Left ventricle myocardium inferior (tissue), 1 donor: ENCODE data around the gene CCNA2. TPM values are rescaled to one million over a fixed set of nuclear protein-coding genes. Genes with fewer than 3 reads are reported as not detected.

Experiments
- DNase-seq: peaks from one replicate; pipeline ENCODE4 v3.0.0-alpha.2; 2020
- H3K27ac ChIP-seq: fragments of 200-600 bp; replicated peaks from 2 replicates; pipeline ENCODE4 v1.8.0; 2021
- H3K27me3 ChIP-seq: fragments of 200-600 bp; 2 replicates; pipeline ENCODE4 v1.8.0; 2021; ENCODE audit warnings: low read depth
- H3K36me3 ChIP-seq: fragments of 200-600 bp; 2 replicates; pipeline ENCODE4 v1.8.0; 2021
- H3K4me1 ChIP-seq: fragments of 200-600 bp; 2 replicates; pipeline ENCODE4 v1.8.0; 2021
- H3K4me3 ChIP-seq: fragments of 200-600 bp; 2 replicates; pipeline ENCODE4 v1.8.0; 2021; ENCODE audit warnings: mild to moderate bottlenecking, moderate library complexity
- H3K9me3 ChIP-seq: fragments of 200-600 bp; replicated peaks from 2 replicates; pipeline ENCODE4 v1.8.0; 2021
- intact Hi-C: fragments of 100-400 bp; cut with micrococcal nuclease; formaldehyde crosslinking; loops from one replicate; pipeline ENCODE4 v1.11.0; 2022
- total RNA-seq: library from RNA; stranded (reverse); fragmentation: NEBNext Ultra II Directional; extraction: Animal tissue kit (Norgen Biotek cat#: 25700); gene quantifications from one replicate; pipeline ENCODE4 v1.2.1, GENCODE V29; 2021
- TF ChIP-seq, protein P1 (sequence below): fragments of 200-600 bp; IDR thresholded peaks from 2 replicates; pipeline ENCODE4 v1.8.0; 2021; ENCODE audit warnings: antibody characterized with exemption, mild to moderate bottlenecking, borderline replicate concordance
- donor health status: DM: no; HTN: yes; CAD: no; lungs with severe emphysema.

The CCNA2 gene
- total RNA-seq, 1 donor from 2014 or later, result 0.52 TPM

DNA sequence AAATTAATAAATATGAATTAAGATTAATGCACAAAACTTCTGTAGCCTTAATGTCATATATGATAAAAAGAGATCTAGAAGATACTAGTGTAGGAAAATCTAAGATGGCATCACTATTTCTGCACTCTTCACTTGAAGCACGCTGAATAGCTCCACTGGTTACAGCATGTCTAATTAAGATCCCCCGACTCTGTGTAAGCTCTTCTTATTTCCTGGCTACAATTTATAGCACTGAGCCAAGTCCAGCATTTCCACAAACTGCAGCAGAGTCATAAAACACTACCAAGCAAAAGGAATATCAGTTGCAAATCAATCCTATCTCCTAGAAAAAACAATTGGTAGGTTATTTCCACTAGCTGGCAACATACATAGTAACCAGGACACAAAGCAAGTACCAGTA lies 1.3 kb upstream of the CCNA2 start:
- no peak for DNase-seq
- H3K4me3 ChIP-seq, result no peak overlapping the region
- no peaks in the 10 kb centered on the region for H3K9me3 ChIP-seq
- intact Hi-C loops, result no loop called here
- TF ChIP-seq, protein P1, sequence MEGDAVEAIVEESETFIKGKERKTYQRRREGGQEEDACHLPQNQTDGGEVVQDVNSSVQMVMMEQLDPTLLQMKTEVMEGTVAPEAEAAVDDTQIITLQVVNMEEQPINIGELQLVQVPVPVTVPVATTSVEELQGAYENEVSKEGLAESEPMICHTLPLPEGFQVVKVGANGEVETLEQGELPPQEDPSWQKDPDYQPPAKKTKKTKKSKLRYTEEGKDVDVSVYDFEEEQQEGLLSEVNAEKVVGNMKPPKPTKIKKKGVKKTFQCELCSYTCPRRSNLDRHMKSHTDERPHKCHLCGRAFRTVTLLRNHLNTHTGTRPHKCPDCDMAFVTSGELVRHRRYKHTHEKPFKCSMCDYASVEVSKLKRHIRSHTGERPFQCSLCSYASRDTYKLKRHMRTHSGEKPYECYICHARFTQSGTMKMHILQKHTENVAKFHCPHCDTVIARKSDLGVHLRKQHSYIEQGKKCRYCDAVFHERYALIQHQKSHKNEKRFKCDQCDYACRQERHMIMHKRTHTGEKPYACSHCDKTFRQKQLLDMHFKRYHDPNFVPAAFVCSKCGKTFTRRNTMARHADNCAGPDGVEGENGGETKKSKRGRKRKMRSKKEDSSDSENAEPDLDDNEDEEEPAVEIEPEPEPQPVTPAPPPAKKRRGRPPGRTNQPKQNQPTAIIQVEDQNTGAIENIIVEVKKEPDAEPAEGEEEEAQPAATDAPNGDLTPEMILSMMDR, result no peak
- H3K27me3 ChIP-seq, result no peaks in the 10 kb centered on the region
- peaks cover 19% of the 10 kb centered on the region for H3K36me3 ChIP-seq
- H3K4me1 ChIP-seq, result peaks cover 13% of the 10 kb centered on the region
- H3K27ac ChIP-seq, result no peak overlapping the region

DNA sequence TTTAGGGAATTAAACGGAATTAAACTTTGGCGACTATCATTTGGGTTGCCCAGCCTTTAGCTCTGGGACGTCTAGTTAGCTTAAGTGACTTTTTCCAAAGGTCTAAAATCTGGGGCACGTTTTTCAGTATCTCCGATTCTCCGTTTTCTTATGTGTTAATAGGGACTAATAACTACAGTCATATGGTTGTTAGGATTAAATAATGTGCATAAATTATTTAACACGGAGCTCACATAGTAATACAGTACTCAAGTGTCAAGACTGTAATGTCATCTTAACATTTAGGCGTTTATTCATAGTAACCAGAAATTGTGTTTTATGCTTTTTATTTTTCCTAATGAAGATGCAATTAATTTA lies 466 bp upstream of the CCNA2 start:
- intact Hi-C loops, result no loop called here
- no peak for DNase-seq
- no peaks in the 10 kb centered on the region for H3K27me3 ChIP-seq
- peak overlapping the region; percentile 75 for H3K4me3 ChIP-seq
- H3K9me3 ChIP-seq, result no peaks in the 10 kb centered on the region
- H3K27ac ChIP-seq, result peak overlapping the region; percentile 79
- TF ChIP-seq, protein P1, result no peak
- H3K4me1 ChIP-seq, result peaks cover 13% of the 10 kb centered on the region
- peaks cover 11% of the 10 kb centered on the region for H3K36me3 ChIP-seq

DNA sequence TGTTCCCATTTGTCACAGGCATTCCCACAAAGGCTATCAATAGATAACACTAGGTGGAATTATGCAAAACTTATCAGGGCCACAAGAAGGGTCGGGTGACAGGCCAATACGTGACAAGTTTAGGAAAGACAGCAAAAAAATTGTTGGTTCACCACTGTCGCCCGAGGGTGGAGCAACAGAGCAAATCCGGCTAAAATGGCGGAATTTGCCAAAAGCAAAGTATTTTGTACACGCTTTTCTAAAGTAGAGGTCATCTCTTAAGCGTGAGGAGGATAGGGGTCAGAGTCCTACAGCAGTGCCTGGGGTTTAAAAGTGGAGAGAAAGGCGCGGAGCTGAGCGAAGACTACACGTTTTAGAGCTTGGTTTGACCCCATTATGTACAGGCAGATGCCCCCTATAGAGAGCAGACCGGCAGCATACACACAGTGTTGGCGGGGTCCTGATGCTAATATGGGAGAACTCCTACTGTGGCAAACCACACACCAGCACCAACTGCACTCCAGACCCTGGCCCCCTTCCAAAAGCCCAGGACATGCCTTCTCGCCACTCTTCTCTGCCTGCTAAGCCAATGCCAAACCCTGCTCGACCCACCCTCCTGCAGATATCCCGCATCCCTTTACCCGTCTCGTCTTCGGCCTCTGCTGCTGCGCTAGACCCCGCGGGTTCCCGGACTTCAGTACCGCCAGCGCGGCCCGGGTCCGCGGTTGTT lies 733 bp downstream of the CCNA2 start:
- intact Hi-C loops, result no loop called here
- DNase-seq, result no peak
- H3K27me3 ChIP-seq, result no peaks in the 10 kb centered on the region
- TF ChIP-seq, protein P1, result no peak
- peaks cover 13% of the 10 kb centered on the region for H3K4me1 ChIP-seq
- H3K4me3 ChIP-seq, result peak overlapping the region; percentile 75
- H3K9me3 ChIP-seq, result no peaks in the 10 kb centered on the region
- no peak overlapping the region for H3K27ac ChIP-seq
- H3K36me3 ChIP-seq, result peaks cover 6% of the 10 kb centered on the region

DNA sequence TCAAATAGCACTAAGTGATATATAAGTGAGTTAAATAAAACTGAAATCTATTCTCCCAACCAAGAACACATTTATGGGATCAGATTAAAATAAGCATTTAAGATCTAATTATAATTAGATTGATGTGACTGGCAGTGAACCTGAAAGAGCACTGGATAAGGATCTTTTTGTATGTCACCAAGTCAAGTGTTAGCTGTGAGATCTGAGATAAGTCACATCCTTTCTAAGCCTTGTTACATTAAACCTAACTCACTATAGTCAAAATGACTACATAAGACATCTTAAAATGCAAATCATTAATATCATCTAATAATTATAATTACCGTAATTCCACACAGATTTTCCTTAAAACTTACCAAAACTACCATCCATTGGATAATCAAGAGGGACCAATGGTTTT lies 1.6 kb downstream of the CCNA2 start:
- no peak overlapping the region for H3K27ac ChIP-seq
- TF ChIP-seq, protein P1, result no peak
- DNase-seq, result no peak
- no peaks in the 10 kb centered on the region for H3K27me3 ChIP-seq
- H3K36me3 ChIP-seq, result peaks cover 13% of the 10 kb centered on the region
- H3K9me3 ChIP-seq, result no peaks in the 10 kb centered on the region
- no peak overlapping the region for H3K4me3 ChIP-seq
- H3K4me1 ChIP-seq, result peaks cover 13% of the 10 kb centered on the region
- intact Hi-C loops, result no loop called here

DNA sequence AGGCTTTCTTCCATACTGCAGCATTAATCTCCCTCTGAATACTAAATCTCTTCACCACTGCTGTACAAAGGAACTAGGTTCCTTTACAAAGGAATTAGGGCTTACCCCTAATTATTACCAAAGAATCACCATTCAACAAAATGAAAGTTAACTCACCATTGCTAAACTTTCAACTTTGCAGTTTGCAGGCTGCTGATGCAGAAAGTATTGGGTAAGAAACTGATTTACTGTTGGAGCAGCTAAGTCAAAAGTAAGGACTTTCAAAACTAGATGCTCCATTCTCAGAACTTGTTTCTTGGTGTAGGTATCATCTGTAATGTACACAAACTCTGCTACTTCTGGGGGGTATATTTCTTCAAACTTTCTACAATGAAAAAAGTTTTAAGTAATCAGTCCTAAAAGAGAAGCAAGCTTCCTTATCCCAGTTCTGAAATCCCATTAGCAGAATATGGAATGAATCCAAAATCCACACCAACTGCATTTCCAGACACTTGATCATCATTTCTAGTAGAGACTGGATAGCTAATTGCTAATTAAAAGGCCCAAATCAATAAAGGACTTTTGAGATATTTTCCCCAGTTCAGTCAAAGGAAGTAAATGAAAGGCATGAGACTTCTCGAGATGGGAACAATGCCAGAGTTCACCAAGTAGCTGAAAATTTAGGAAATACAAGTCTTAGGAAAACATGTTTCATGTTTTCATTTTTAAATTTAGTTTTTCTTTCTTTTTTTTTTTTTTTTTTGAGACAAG lies 4.3 kb downstream of the CCNA2 start:
- DNase-seq, result no peak
- Histone ChIP-seq H3K27ac (no peak overlapping the region), H3K27me3 (no peaks in the 10 kb centered on the region), H3K9me3 (no peaks in the 10 kb centered on the region), H3K4me1 (peaks cover 10% of the 10 kb centered on the region), H3K36me3 (peaks cover 40% of the 10 kb centered on the region), H3K4me3 (no peak overlapping the region)
- TF ChIP-seq, protein P1, result no peak
- intact Hi-C loops, result no loop called here
